Nephron (organoid): ENCODE data around the gene CCSER1.
"Not testable (repeated sequence)": the region's sequence is repeated elsewhere in the genome, so short reads cannot be mapped to it uniquely, and the experiment has no call there.

Experiments
- H3K27ac Mint-ChIP-seq, 3 experiments: 2 replicates each; pipeline ENCODE4 v1.8.0; 2020; ENCODE audit warnings: mixed read lengths in 3 of 3, mild to moderate bottlenecking in 2 of 3, moderate library complexity in 1 of 3
- H3K27me3 Mint-ChIP-seq: 2 replicates; pipeline ENCODE4 v1.8.0; 2021; ENCODE audit warnings: low read depth, mild to moderate bottlenecking, moderate library complexity, mixed read lengths
- H3K36me3 Mint-ChIP-seq: 2 replicates; pipeline ENCODE4 v1.8.0; 2020; ENCODE audit warnings: low read depth, mixed read lengths
- H3K4me1 Mint-ChIP-seq: 2 replicates; pipeline ENCODE4 v1.8.0; 2020; ENCODE audit warnings: mixed read lengths
- H3K4me3 Mint-ChIP-seq, 3 experiments: 2 replicates each; pipeline ENCODE4 v1.8.0; 2020; ENCODE audit warnings: mild to moderate bottlenecking in 3 of 3, mixed read lengths in 3 of 3, moderate library complexity in 2 of 3
- H3K9me3 Mint-ChIP-seq: 2 replicates; pipeline ENCODE4 v1.8.0; 2020; ENCODE audit warnings: mixed read lengths
- TF ChIP-seq, protein P1 (sequence below), 3 experiments: fragments of 200-600 bp; sonication (generic); IDR thresholded peaks; one replicate each; pipeline ENCODE4 v1.5.0; 2021; ENCODE audit warnings: antibody characterized with exemption in 3 of 3; ENCODE audit not compliant: unreplicated experiment in 3 of 3

Gene CCSER1

DNA sequence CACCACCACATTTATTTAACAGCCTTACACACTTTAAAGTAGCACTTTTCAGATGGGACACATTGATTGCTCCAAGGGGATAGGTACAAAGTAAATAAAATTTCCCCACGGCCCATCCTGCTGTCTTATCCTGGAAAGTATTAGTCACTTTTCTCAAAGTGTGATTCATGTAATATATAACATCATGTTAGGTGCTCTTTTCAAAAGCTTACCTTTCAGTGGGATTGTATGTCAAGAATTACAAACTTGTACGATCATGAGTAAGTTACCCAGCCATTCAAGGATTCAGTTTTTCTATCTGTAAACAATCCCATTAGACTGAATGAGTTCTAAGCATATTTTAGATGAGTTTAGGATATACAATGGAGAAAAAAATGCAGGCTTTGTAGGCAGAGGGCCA is 1300.0 kb downstream of the CCSER1 start:
- TF ChIP-seq, protein P1, sequence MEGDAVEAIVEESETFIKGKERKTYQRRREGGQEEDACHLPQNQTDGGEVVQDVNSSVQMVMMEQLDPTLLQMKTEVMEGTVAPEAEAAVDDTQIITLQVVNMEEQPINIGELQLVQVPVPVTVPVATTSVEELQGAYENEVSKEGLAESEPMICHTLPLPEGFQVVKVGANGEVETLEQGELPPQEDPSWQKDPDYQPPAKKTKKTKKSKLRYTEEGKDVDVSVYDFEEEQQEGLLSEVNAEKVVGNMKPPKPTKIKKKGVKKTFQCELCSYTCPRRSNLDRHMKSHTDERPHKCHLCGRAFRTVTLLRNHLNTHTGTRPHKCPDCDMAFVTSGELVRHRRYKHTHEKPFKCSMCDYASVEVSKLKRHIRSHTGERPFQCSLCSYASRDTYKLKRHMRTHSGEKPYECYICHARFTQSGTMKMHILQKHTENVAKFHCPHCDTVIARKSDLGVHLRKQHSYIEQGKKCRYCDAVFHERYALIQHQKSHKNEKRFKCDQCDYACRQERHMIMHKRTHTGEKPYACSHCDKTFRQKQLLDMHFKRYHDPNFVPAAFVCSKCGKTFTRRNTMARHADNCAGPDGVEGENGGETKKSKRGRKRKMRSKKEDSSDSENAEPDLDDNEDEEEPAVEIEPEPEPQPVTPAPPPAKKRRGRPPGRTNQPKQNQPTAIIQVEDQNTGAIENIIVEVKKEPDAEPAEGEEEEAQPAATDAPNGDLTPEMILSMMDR (IDR thresholded peaks at IDR 0.05; ENCODE audit: unreplicated experiment in 3 of 3) = no peak
- Mint-ChIP-seq H3K27ac (no peak overlapping the region), H3K4me3 (no peak overlapping the region), H3K4me1 (no peaks in the 10 kb centered on the region), H3K9me3 (peaks cover 2% of the 10 kb centered on the region), H3K27me3 (no peaks in the 10 kb centered on the region), H3K36me3 (no peaks in the 10 kb centered on the region)

DNA sequence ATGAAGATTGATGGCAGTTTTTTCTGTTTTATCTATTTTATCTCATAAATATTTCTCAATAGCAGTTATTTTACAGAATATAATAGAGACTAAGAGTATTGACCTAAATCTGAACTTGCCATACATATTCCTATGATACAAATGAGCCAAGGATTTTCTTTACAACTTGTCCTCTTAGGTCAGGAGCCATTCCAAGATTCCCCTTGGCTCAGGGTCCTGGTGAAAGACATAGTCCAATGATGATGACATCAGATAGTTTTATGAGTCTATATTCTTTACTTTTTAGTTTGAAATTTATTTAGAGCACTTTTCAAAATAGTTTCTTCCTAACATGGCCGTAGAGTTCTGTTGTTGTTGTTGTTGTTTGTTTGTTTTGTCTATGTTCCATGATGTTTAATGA is 1307.4 kb downstream of the CCSER1 start:
- H3K36me3 Mint-ChIP-seq = peaks cover 4% of the 10 kb centered on the region
- no peaks in the 10 kb centered on the region for H3K27me3 Mint-ChIP-seq
- TF ChIP-seq, protein P1 (IDR thresholded peaks at IDR 0.05; ENCODE audit: unreplicated experiment in 3 of 3) = no peak
- no peak overlapping the region for H3K27ac Mint-ChIP-seq
- H3K9me3 Mint-ChIP-seq = peaks cover 4% of the 10 kb centered on the region
- H3K4me1 Mint-ChIP-seq = no peaks in the 10 kb centered on the region
- H3K4me3 Mint-ChIP-seq = no peak overlapping the region

DNA sequence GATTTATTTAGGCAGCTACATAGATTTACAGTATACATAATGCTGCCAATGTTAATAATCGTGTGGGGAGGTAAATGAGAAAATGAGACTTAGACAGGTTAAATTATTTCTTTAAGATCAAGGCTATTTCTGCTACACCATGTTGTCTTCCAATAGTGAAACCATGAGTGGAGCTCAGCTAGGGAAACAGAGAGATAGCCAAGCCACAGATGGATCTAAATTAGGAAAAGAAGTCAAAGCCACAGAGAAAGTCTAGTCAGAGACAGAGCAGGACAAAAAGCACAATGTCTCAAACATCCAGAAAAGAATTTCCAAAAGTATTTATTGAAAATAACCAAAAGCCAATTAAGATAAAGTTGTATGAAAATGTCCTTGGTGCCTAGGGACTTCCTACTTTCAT is 1309.4 kb downstream of the CCSER1 start:
- TF ChIP-seq, protein P1 (IDR thresholded peaks at IDR 0.05; ENCODE audit: unreplicated experiment in 3 of 3) = no peak
- H3K27me3 Mint-ChIP-seq = no peaks in the 10 kb centered on the region
- H3K36me3 Mint-ChIP-seq = peaks cover 4% of the 10 kb centered on the region
- H3K4me3 Mint-ChIP-seq = no peak overlapping the region
- no peak overlapping the region for H3K27ac Mint-ChIP-seq
- H3K4me1 Mint-ChIP-seq = no peaks in the 10 kb centered on the region
- H3K9me3 Mint-ChIP-seq = peaks cover 13% of the 10 kb centered on the region

DNA sequence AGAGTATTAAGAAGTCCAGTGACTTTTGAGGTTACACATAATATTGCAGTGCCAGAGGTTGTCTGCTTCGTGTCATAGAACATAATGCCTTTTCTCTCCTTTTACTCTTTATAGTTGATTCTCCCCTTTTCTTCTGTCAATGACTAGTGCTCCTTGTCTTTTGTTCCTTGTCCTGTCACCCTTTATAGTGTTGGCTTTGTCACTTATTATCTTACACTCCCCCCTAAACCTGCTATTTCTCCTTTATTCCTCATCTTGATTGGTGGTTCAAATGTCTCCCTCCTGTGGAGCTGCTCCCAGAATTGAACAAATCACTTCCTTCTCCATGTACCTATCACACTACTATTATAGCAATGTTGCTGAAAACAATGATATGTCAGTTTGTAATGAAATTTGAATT is 1320.0 kb downstream of the CCSER1 start:
- H3K4me3 Mint-ChIP-seq = no peak overlapping the region
- H3K27ac Mint-ChIP-seq = no peak overlapping the region
- no peaks in the 10 kb centered on the region for H3K9me3 Mint-ChIP-seq
- no peaks in the 10 kb centered on the region for H3K27me3 Mint-ChIP-seq
- TF ChIP-seq, protein P1 (IDR thresholded peaks at IDR 0.05; ENCODE audit: unreplicated experiment in 3 of 3) = no peak
- H3K4me1 Mint-ChIP-seq = no peaks in the 10 kb centered on the region
- H3K36me3 Mint-ChIP-seq = no peaks in the 10 kb centered on the region

DNA sequence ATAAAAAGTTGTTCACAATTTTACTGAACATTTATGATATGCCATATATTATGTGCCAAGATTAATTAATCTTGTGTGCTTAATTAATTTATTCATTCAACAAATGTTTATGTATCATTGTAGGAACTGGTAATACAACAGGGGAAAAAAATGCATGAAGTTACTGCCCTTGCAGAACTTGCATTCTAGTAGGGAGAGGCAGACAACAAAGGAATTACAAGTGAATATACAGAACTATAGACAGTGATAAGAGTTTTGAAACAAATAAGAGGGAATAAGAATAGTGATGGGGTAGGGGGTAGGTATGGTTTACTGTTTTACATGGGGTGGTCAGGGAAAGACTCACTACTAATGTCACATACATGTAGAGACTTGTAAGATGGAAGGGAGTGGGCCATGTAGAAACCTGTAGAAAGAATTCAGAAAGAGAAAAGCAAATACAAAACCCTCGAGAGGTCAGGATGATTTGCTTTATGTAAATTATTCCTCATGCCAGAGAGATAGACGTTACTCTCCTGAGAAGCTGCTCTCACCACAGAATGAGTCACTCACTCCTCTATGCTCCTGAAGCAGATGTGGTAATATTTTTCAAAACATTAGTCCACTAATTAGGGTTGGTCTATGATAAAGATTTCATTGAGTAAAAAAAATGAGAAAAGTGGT is 1321.6 kb downstream of the CCSER1 start:
- Mint-ChIP-seq H3K9me3 (no peaks in the 10 kb centered on the region), H3K4me3 (no peak overlapping the region), H3K36me3 (no peaks in the 10 kb centered on the region), H3K27ac (no peak overlapping the region), H3K27me3 (no peaks in the 10 kb centered on the region), H3K4me1 (no peaks in the 10 kb centered on the region)
- TF ChIP-seq, protein P1 (IDR thresholded peaks at IDR 0.05; ENCODE audit: unreplicated experiment in 3 of 3) = no peak

DNA sequence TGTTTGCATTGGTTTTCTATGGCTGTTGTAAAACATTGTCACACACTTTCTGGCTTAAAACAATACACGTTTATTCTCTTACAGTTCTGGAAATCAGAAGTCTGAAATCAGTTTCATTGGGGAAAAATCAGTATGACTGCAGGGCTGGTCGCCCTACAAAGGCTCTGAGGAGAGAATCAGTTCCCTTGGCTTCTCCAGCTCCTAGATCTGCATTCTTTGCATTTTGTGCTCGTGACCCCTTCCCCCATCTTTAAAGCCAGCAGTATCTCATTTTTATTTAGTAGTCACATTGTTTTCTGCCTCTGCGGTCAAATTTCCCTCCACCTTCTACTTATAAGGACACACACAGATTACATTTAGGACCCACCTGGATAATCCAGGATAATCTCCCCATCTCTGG is 1326.9 kb downstream of the CCSER1 start:
- no peak overlapping the region for H3K4me3 Mint-ChIP-seq
- peaks cover 4% of the 10 kb centered on the region for H3K9me3 Mint-ChIP-seq
- TF ChIP-seq, protein P1 (IDR thresholded peaks at IDR 0.05; ENCODE audit: unreplicated experiment in 3 of 3) = no peak
- no peaks in the 10 kb centered on the region for H3K36me3 Mint-ChIP-seq
- no peak overlapping the region for H3K27ac Mint-ChIP-seq
- H3K27me3 Mint-ChIP-seq = no peaks in the 10 kb centered on the region
- no peaks in the 10 kb centered on the region for H3K4me1 Mint-ChIP-seq

DNA sequence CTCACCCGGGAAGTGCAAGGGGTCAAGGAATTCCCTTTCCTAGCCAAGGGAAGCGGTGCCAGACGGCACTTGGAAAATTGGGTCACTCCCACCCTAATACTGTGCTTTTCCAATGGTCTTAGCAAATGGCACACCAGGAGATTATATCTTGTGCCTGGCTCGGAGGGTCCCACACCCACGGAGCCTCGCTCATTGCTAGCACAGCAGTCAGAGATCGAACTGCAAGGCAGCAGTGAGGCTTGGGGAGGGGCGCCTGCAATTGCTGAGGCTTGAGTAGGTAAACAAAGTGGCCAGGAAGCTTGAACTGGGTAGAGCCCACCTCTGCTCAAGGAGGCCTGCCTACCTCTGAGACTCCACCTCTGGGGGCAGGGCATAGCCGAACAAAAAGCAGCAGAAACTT is 1335.4 kb downstream of the CCSER1 start:
- peaks cover 14% of the 10 kb centered on the region for H3K9me3 Mint-ChIP-seq
- not testable (repeated sequence) for H3K36me3 Mint-ChIP-seq, H3K27me3 Mint-ChIP-seq, H3K27ac Mint-ChIP-seq, H3K4me1 Mint-ChIP-seq, H3K4me3 Mint-ChIP-seq
